GM10266 (cell line): ENCODE measurements around the gene IRF7.

Experiments used
- DNase-seq: peaks from one replicate; pipeline ENCODE4 v3.0.0; 2012; ENCODE audit errors: extremely low spot score
- CTCF ChIP-seq: IDR thresholded peaks from 2 replicates; pipeline ENCODE4 v1.5.1; 2012; ENCODE audit warnings: mild to moderate bottlenecking, low read depth; ENCODE audit not compliant: control insufficient read depth, insufficient read depth; ENCODE audit errors: missing control alignments

IRF7 gene

GRCh38 chr11:639332-639955 is 23.7 kb upstream of the IRF7 start:
- DNase-seq: no peak
- TF ChIP-seq CTCF: no peak

GRCh38 chr11:638631-639331 is 23.0 kb upstream of the IRF7 start:
- no peak for DNase-seq
- no peak for TF ChIP-seq CTCF

- no peak for DNase-seq
- TF ChIP-seq CTCF: no peak
Observed at GRCh38 chr11:637593-638521, 22.1 kb upstream of the IRF7 start.

GRCh38 chr11:637333-637592 is 21.5 kb upstream of the IRF7 start:
- TF ChIP-seq CTCF: no peak
- no peak for DNase-seq

GRCh38 chr11:636511-637332 is 21.0 kb upstream of the IRF7 start, which contains the start of gene DRD4:
Gene DRD4 (plus strand): TSS chr11:637269. CDS start chr11:637305, 36 bp downstream.
- DNase-seq: no peak
- no peak for TF ChIP-seq CTCF

GRCh38 chr11:635945-636510 is 20.3 kb upstream of the IRF7 start:
- no peak for DNase-seq
- TF ChIP-seq CTCF: no peak
